Measurements from ENCODE around the gene OASL. TPM values are rescaled to one million over a fixed set of nuclear protein-coding genes. Genes with fewer than 3 reads are reported as not detected.

OASL gene, protein sequence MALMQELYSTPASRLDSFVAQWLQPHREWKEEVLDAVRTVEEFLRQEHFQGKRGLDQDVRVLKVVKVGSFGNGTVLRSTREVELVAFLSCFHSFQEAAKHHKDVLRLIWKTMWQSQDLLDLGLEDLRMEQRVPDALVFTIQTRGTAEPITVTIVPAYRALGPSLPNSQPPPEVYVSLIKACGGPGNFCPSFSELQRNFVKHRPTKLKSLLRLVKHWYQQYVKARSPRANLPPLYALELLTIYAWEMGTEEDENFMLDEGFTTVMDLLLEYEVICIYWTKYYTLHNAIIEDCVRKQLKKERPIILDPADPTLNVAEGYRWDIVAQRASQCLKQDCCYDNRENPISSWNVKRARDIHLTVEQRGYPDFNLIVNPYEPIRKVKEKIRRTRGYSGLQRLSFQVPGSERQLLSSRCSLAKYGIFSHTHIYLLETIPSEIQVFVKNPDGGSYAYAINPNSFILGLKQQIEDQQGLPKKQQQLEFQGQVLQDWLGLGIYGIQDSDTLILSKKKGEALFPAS
- total RNA-seq: under 0.01 and 0.56 TPM in 2 replicates

GRCh38 chr12:121038861-121039668 lies at the start of gene OASL:
Gene OASL (minus strand): TSS chr12:121039246. CDS start chr12:121038971, 275 bp downstream.

GRCh38 chr12:121015825-121016766 lies 22.9 kb downstream of the OASL start, which contains the start of gene C12orf43:
Gene C12orf43 (minus strand): TSS chr12:121016487. CDS start chr12:121016474, 13 bp downstream.

DNA sequence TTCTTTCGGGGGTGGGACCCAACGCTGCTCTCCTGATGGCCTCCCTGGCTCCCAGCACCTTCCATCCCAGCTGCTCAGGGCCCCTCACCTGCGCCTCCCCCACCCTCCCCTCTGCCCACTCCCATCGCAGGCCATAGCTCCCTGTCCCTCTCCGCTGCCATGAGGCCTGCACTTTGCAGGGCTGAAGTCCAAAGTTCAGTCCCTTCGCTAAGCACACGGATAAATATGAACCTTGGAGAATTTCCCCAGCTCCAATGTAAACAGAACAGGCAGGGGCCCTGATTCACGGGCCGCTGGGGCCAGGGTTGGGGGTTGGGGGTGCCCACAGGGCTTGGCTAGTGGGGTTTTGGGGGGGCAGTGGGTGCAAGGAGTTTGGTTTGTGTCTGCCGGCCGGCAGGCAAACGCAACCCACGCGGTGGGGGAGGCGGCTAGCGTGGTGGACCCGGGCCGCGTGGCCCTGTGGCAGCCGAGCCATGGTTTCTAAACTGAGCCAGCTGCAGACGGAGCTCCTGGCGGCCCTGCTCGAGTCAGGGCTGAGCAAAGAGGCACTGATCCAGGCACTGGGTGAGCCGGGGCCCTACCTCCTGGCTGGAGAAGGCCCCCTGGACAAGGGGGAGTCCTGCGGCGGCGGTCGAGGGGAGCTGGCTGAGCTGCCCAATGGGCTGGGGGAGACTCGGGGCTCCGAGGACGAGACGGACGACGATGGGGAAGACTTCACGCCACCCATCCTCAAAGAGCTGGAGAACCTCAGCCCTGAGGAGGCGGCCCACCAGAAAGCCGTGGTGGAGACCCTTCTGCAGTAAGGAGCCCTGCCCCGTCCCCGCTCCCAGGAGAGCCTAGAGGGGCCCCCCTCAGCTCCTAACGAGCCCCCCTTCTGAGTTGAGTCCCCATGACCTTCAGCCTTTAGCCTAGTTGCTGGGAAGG lies 60.5 kb downstream of the OASL start, which contains the start of gene HNF1A:
Gene HNF1A, plus strand, starts transcription at position 248 of the 924 bp plus-strand sequence. Its CDS starts 226 bp downstream, at position 474.

Other genes starting within 250 kb of the OASL start
- gene SPPL3, start 134.9 kb downstream of the OASL start, total RNA-seq: 2.9 and 5.6 TPM in 2 replicates
- under 0.01 TPM in 1 of 2 replicates, not detected in the other for gene HNF1A, start 60.7 kb downstream of the OASL start, total RNA-seq
- 9.0 and 12.1 TPM in 2 replicates for gene C12orf43, start 22.8 kb downstream of the OASL start, total RNA-seq
- gene P2RX7, start 93.6 kb upstream of the OASL start, total RNA-seq: under 0.01 and 1.1 TPM in 2 replicates
- 8.6 and 29.0 TPM in 2 replicates for gene P2RX4, start 170.9 kb upstream of the OASL start, total RNA-seq

Data from regular cardiac myocyte (primary cell).